ENCODE results near the gene MED26. TPM values are rescaled to one million over a fixed set of nuclear protein-coding genes. Genes with fewer than 3 reads are reported as not detected.

The MED26 gene
- total and polyA plus RNA-seq, 2 of the 13 experiments (the other 11 are each of a cell fraction or from before 2014, with no cell fraction given): 3.5 to 3.8 TPM

- TF ChIP-seq PHF21A (CRISPR knock-in tag; IDR thresholded peaks at IDR 0.05) (no peak), HNRNPK (IDR thresholded peaks at IDR 0.05; ENCODE audit: low read depth, low read length, poor library complexity, severe bottlenecking) (no peak), KDM3A (CRISPR knock-in tag; IDR thresholded peaks at IDR 0.05; ENCODE audit: low read depth) (no peak)
- TF ChIP-seq, protein P1, sequence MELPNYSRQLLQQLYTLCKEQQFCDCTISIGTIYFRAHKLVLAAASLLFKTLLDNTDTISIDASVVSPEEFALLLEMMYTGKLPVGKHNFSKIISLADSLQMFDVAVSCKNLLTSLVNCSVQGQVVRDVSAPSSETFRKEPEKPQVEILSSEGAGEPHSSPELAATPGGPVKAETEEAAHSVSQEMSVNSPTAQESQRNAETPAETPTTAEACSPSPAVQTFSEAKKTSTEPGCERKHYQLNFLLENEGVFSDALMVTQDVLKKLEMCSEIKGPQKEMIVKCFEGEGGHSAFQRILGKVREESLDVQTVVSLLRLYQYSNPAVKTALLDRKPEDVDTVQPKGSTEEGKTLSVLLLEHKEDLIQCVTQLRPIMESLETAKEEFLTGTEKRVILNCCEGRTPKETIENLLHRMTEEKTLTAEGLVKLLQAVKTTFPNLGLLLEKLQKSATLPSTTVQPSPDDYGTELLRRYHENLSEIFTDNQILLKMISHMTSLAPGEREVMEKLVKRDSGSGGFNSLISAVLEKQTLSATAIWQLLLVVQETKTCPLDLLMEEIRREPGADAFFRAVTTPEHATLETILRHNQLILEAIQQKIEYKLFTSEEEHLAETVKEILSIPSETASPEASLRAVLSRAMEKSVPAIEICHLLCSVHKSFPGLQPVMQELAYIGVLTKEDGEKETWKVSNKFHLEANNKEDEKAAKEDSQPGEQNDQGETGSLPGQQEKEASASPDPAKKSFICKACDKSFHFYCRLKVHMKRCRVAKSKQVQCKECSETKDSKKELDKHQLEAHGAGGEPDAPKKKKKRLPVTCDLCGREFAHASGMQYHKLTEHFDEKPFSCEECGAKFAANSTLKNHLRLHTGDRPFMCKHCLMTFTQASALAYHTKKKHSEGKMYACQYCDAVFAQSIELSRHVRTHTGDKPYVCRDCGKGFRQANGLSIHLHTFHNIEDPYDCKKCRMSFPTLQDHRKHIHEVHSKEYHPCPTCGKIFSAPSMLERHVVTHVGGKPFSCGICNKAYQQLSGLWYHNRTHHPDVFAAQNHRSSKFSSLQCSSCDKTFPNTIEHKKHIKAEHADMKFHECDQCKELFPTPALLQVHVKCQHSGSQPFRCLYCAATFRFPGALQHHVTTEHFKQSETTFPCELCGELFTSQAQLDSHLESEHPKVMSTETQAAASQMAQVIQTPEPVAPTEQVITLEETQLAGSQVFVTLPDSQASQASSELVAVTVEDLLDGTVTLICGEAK (IDR thresholded peaks at IDR 0.05): no peak
- TF ChIP-seq, protein P1 (CRISPR knock-in tag; IDR thresholded peaks at IDR 0.05): no peak
These were observed 27.7 kb upstream of the MED26 start (continued) for GRCh38 chr19:16655727-16656126.
